ENCODE data around the gene ARAP2. TPM values are rescaled to one million over a fixed set of nuclear protein-coding genes. Genes with fewer than 3 reads are reported as not detected.

ARAP2 gene
- total and polyA plus RNA-seq, 9 of the 15 experiments (the other 6 are each of a cell fraction or from before 2014, with no cell fraction given), result 0.03 to 0.35 (median 0.11) TPM; not detected in 4

DNA sequence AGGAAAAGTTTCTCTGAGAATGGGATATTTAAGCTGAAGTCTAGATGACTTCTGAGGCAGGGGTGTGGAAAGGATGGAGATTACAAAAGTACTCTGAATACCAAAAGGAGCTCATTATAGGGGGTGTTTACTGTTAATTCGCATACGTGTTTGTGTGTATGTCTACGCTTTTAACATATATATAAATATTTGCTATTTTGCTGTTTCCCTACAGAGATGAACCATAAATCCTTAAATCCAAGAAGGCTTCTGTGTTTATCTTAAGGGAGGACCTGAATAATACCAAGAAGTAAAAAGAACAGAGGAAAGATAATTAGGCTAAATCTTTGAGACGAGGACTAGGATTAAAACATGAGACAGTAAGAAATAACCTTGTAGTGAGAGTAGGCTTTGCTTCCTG, 166.0 kb downstream of the ARAP2 start:
- FAIRE-seq (no peak), ATAC-seq (no peak), DNase-seq (ENCODE audit: extremely low read depth in 1 of 4, low spot score in 3 of 4) (no peak)
- intact Hi-C loops (cut with micrococcal nuclease), result no loop called here
- Histone ChIP-seq H3K36me3 (ENCODE audit: control insufficient read depth, insufficient read depth, low read length) (no peaks in the 10 kb centered on the region), H3K9ac (ENCODE audit: insufficient read depth in 1 of 2, low read depth in 2 of 2, low read length in 2 of 2) (no peak overlapping the region), H3K4me3 (no peak overlapping the region), H3K79me2 (ENCODE audit: control insufficient read depth, insufficient read depth, low read length) (no peaks in the 10 kb centered on the region), H4K20me1 (replicated peaks; ENCODE audit: control insufficient read depth, insufficient read depth, low read length) (no peaks in the 10 kb centered on the region), H2AFZ (ENCODE audit: low read depth, low read length) (no peak overlapping the region), H3K27ac (ENCODE audit: extremely low read depth, low read depth, low read length) (no peak overlapping the region), H3K27me3 (ENCODE audit: control insufficient read depth in 2 of 2, insufficient read depth in 2 of 2, low read length in 2 of 2) (no peaks in the 10 kb centered on the region), H3K4me1 (replicated peaks in 1 of 2; ENCODE audit: control insufficient read depth in 2 of 2, insufficient read depth in 2 of 2, low read length in 2 of 2) (no peaks in the 10 kb centered on the region), H3K9me1 (ENCODE audit: control insufficient read depth, insufficient read depth, low read length) (no peaks in the 10 kb centered on the region), H3K4me2 (ENCODE audit: insufficient read depth, low read length) (no peak overlapping the region), H3K9me3 (replicated peaks; ENCODE audit: control insufficient read depth, insufficient read depth, low read depth, low read length) (no peaks in the 10 kb centered on the region)
- 3% methylated on average over 4 of the region's 4 CpGs for WGBS (ENCODE audit: insufficient coverage, low coverage, missing lambda C conversion rate)
- BruUV-seq (replicated peaks), result no TSS peak
- CTCF ChIA-PET (ENCODE audit: low intra/inter-chr PET ratio), result no interaction called here
- TF ChIP-seq HMG20A (CRISPR knock-in tag; conservative IDR thresholded peaks at IDR 0.05), result no peak
- no peak for TF ChIP-seq SNRNP70 (optimal IDR thresholded peaks at IDR 0.05; ENCODE audit: low read depth, low read length)
- TF ChIP-seq, protein P1, sequence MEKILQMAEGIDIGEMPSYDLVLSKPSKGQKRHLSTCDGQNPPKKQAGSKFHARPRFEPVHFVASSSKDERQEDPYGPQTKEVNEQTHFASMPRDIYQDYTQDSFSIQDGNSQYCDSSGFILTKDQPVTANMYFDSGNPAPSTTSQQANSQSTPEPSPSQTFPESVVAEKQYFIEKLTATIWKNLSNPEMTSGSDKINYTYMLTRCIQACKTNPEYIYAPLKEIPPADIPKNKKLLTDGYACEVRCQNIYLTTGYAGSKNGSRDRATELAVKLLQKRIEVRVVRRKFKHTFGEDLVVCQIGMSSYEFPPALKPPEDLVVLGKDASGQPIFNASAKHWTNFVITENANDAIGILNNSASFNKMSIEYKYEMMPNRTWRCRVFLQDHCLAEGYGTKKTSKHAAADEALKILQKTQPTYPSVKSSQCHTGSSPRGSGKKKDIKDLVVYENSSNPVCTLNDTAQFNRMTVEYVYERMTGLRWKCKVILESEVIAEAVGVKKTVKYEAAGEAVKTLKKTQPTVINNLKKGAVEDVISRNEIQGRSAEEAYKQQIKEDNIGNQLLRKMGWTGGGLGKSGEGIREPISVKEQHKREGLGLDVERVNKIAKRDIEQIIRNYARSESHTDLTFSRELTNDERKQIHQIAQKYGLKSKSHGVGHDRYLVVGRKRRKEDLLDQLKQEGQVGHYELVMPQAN (IDR thresholded peaks at IDR 0.05; ENCODE audit: borderline replicate concordance), result no peak
- TF ChIP-seq KLF13 (tag; IDR thresholded peaks at IDR 0.05; ENCODE audit: borderline replicate concordance, low read depth), result no peak
- no peak for TF ChIP-seq ZNF507 (tag; conservative IDR thresholded peaks at IDR 0.05)
- TF ChIP-seq EP300 (IDR thresholded peaks at IDR 0.05; ENCODE audit: low read length), result no peak
- TF ChIP-seq, protein P2, sequence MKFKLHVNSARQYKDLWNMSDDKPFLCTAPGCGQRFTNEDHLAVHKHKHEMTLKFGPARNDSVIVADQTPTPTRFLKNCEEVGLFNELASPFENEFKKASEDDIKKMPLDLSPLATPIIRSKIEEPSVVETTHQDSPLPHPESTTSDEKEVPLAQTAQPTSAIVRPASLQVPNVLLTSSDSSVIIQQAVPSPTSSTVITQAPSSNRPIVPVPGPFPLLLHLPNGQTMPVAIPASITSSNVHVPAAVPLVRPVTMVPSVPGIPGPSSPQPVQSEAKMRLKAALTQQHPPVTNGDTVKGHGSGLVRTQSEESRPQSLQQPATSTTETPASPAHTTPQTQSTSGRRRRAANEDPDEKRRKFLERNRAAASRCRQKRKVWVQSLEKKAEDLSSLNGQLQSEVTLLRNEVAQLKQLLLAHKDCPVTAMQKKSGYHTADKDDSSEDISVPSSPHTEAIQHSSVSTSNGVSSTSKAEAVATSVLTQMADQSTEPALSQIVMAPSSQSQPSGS (CRISPR knock-in tag; IDR thresholded peaks at IDR 0.05), result no peak
- TF ChIP-seq ZNF707 (CRISPR knock-in tag; conservative IDR thresholded peaks at IDR 0.05), result no peak
- TF ChIP-seq, protein P3, sequence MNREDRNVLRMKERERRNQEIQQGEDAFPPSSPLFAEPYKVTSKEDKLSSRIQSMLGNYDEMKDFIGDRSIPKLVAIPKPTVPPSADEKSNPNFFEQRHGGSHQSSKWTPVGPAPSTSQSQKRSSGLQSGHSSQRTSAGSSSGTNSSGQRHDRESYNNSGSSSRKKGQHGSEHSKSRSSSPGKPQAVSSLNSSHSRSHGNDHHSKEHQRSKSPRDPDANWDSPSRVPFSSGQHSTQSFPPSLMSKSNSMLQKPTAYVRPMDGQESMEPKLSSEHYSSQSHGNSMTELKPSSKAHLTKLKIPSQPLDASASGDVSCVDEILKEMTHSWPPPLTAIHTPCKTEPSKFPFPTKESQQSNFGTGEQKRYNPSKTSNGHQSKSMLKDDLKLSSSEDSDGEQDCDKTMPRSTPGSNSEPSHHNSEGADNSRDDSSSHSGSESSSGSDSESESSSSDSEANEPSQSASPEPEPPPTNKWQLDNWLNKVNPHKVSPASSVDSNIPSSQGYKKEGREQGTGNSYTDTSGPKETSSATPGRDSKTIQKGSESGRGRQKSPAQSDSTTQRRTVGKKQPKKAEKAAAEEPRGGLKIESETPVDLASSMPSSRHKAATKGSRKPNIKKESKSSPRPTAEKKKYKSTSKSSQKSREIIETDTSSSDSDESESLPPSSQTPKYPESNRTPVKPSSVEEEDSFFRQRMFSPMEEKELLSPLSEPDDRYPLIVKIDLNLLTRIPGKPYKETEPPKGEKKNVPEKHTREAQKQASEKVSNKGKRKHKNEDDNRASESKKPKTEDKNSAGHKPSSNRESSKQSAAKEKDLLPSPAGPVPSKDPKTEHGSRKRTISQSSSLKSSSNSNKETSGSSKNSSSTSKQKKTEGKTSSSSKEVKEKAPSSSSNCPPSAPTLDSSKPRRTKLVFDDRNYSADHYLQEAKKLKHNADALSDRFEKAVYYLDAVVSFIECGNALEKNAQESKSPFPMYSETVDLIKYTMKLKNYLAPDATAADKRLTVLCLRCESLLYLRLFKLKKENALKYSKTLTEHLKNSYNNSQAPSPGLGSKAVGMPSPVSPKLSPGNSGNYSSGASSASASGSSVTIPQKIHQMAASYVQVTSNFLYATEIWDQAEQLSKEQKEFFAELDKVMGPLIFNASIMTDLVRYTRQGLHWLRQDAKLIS (CRISPR knock-in tag; IDR thresholded peaks at IDR 0.05), result no peak
- in situ Hi-C loops (cut with MboI), result no loop called here
- POLR2A ChIA-PET, result no interaction called here
